ENCODE data around the gene KSR2. TPM values are rescaled to one million over a fixed set of nuclear protein-coding genes. Genes with fewer than 3 reads are reported as not detected.
"Not testable (repeated sequence)": the region's sequence is repeated elsewhere in the genome, so short reads cannot be mapped to it uniquely, and the experiment has no call there.

The KSR2 gene
- total and polyA plus RNA-seq, 4 experiments from 2014 or later, result 0.03 to 0.09 (median 0.06) TPM; not detected in 1

DNA sequence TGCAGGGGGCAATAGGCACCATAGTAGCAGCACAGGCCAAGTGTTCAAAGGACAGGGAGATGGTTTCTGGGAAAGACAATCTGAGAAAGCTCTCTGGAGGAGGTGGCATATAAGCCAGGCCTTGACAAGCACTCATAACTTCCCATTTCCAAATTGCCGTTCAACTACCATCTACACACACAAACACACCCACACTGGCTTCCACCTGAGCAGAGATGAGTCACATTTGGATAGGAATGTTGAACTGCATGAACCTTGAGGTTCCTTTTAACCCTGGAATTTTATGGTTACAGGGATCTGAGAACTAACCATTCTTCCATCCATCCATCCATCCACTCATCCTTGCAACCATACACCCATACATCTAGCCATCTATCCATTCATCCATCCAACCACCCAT, 86.6 kb downstream of the KSR2 start:
- H3K9me3 Mint-ChIP-seq, result peaks cover 0 to 7% (median 0%) of the 10 kb centered on the region in 8 donors
- no peak overlapping the region for H3K27ac Mint-ChIP-seq
- DNase-seq, result no peak
- H3K27me3 Mint-ChIP-seq, result peaks cover 5 to 15% of the 10 kb centered on the region in 2 donors
- no peak overlapping the region for H3K4me3 Mint-ChIP-seq
- Histone ChIP-seq H3K27ac (ENCODE audit: low read depth, low read length) (no peak overlapping the region), H3K4me1 (ENCODE audit: insufficient read depth, low read length) (no peaks in the 10 kb centered on the region), H3K27me3 (ENCODE audit: insufficient read depth, low read length) (no peaks in the 10 kb centered on the region), H3K9me3 (ENCODE audit: control insufficient read depth in 1 of 2, low read length in 2 of 2) (no peaks in the 10 kb centered on the region), H3K4me3 (ENCODE audit: low read length in 2 of 2) (no peak overlapping the region), H3K36me3 (ENCODE audit: insufficient read depth, low read length) (no peaks in the 10 kb centered on the region)
- ChIA-PET POLR2A (ENCODE audit: partially characterized antibody) (no interaction called here), CTCF (ENCODE audit: partially characterized antibody) (interaction anchor here (1.5 kb wide), 1 partner anchor 25 kb away, joined by 3 read pairs; no protein-coding TSS in a partner anchor)
- no peaks in the 10 kb centered on the region for H3K36me3 Mint-ChIP-seq
- intact Hi-C loops (cut with micrococcal nuclease), result no loop called here
- no peaks in the 10 kb centered on the region for H3K4me1 Mint-ChIP-seq

DNA sequence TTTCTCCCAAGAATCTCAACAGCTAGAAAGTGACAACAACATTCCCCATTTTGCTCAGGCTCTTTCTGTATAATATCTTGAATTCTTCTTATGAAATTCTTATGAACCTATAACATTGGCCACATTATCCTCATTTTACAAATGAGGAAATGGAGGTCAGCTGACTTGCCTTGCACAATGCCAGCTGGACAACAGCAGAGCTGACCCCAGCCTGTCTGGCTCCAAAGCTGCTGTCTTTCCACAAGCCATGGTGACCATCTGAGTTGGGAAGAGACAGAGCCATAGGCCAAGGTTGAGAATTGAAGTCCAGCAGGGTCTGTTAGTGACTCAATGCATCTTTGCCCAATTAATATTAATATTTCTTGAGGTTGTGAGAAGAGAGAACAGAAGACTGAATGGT, 87.3 kb downstream of the KSR2 start:
- Histone ChIP-seq H3K4me1 (ENCODE audit: insufficient read depth, low read length) (no peaks in the 10 kb centered on the region), H3K4me3 (ENCODE audit: low read length in 2 of 2) (no peak overlapping the region), H3K36me3 (ENCODE audit: insufficient read depth, low read length) (no peaks in the 10 kb centered on the region), H3K9me3 (ENCODE audit: control insufficient read depth in 1 of 2, low read length in 2 of 2) (no peaks in the 10 kb centered on the region), H3K27me3 (ENCODE audit: insufficient read depth, low read length) (no peaks in the 10 kb centered on the region), H3K27ac (ENCODE audit: low read depth, low read length) (no peak overlapping the region)
- Mint-ChIP-seq H3K27ac (no peak overlapping the region), H3K36me3 (no peaks in the 10 kb centered on the region), H3K4me3 (no peak overlapping the region), H3K27me3 (peaks cover 5 to 15% of the 10 kb centered on the region in 2 donors), H3K4me1 (no peaks in the 10 kb centered on the region), H3K9me3 (peaks cover 0 to 7% (median 0%) of the 10 kb centered on the region in 8 donors)
- no peak for DNase-seq
- intact Hi-C loops (cut with micrococcal nuclease), result no loop called here
- ChIA-PET CTCF (ENCODE audit: partially characterized antibody) (no interaction called here), POLR2A (ENCODE audit: partially characterized antibody) (no interaction called here)

DNA sequence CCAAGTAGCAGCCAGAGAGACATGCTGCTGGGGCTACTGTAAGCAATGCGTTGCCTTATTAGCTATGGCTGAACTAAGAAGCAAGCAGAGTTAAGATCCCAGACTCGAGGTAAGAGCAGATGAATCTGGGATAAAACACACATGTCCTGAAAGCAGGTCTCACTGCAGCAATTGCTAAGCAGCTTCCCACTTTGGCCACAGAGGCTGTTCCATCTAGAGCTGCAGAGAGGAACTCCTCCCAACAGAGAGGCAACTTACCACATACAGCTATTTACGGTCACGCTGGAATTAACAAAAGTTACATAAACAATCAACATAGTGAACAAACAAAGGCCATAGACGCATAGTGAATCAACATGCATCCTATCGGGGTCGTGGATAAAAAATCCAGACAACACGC, 90.2 kb downstream of the KSR2 start:
- peaks cover 7 to 21% of the 10 kb centered on the region in 2 donors for H3K27me3 Mint-ChIP-seq
- DNase-seq, result no peak
- Histone ChIP-seq H3K9me3 (ENCODE audit: control insufficient read depth in 1 of 2, low read length in 2 of 2) (no peaks in the 10 kb centered on the region), H3K27me3 (ENCODE audit: insufficient read depth, low read length) (no peaks in the 10 kb centered on the region), H3K36me3 (ENCODE audit: insufficient read depth, low read length) (no peaks in the 10 kb centered on the region), H3K4me1 (ENCODE audit: insufficient read depth, low read length) (peaks cover 6% of the 10 kb centered on the region), H3K4me3 (ENCODE audit: low read length in 2 of 2) (no peak overlapping the region), H3K27ac (ENCODE audit: low read depth, low read length) (no peak overlapping the region)
- ChIA-PET POLR2A (ENCODE audit: partially characterized antibody) (no interaction called here), CTCF (ENCODE audit: partially characterized antibody) (interaction anchor here (1.8 kb wide), 2 partner anchors 21 to 41 kb away, joined by 4 to 5 read pairs; no protein-coding TSS in a partner anchor)
- H3K36me3 Mint-ChIP-seq, result no peaks in the 10 kb centered on the region
- H3K4me3 Mint-ChIP-seq, result no peak overlapping the region
- H3K9me3 Mint-ChIP-seq, result peaks cover 0 to 7% (median 0%) of the 10 kb centered on the region in 8 donors
- H3K4me1 Mint-ChIP-seq, result peaks cover 6 to 14% (median 10%) of the 10 kb centered on the region in 4 donors
- intact Hi-C loops (cut with micrococcal nuclease), result no loop called here
- peak overlapping the region in 1 of 7 donors; percentile 38 for H3K27ac Mint-ChIP-seq

DNA sequence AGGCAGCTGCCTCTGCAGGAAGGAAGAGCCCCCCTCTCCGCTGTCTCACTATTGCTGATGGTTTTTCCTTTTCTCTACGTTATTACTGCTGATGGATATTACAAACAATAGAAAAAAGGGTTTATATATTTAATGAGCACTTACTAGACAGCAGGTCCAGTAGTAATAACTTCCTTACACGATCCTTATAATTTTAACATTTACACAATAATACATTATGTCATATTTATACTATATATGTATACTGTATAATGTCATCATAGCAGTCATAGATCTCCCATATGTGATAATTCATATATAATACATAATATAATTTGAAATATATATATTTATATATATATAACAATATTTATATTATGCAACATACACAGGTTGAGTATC, 92.4 kb downstream of the KSR2 start:
- ChIA-PET POLR2A (ENCODE audit: partially characterized antibody) (no interaction called here), CTCF (ENCODE audit: partially characterized antibody) (interaction anchor here (3.8 kb wide), 1 partner anchor 18 kb away, joined by 38 read pairs; no protein-coding TSS in a partner anchor)
- peak overlapping the region in 1 of 8 donors; percentile 74 for H3K4me3 Mint-ChIP-seq
- H3K4me1 Mint-ChIP-seq, result peaks cover 6 to 14% (median 10%) of the 10 kb centered on the region in 4 donors
- Histone ChIP-seq H3K4me3 (ENCODE audit: low read length in 2 of 2) (no peak overlapping the region), H3K27ac (ENCODE audit: low read depth, low read length) (no peak overlapping the region), H3K27me3 (ENCODE audit: insufficient read depth, low read length) (no peaks in the 10 kb centered on the region), H3K36me3 (ENCODE audit: insufficient read depth, low read length) (no peaks in the 10 kb centered on the region), H3K9me3 (ENCODE audit: control insufficient read depth in 1 of 2, low read length in 2 of 2) (no peaks in the 10 kb centered on the region), H3K4me1 (ENCODE audit: insufficient read depth, low read length) (peaks cover 6% of the 10 kb centered on the region)
- H3K27ac Mint-ChIP-seq, result peak overlapping the region in 5 of 7 donors; percentile 88 to 96 (median 91)
- intact Hi-C loops (cut with micrococcal nuclease), result no loop called here
- peaks cover 3 to 13% of the 10 kb centered on the region in 2 donors for H3K27me3 Mint-ChIP-seq
- no peak for DNase-seq
- no peaks in the 10 kb centered on the region for H3K9me3 Mint-ChIP-seq
- no peaks in the 10 kb centered on the region for H3K36me3 Mint-ChIP-seq

DNA sequence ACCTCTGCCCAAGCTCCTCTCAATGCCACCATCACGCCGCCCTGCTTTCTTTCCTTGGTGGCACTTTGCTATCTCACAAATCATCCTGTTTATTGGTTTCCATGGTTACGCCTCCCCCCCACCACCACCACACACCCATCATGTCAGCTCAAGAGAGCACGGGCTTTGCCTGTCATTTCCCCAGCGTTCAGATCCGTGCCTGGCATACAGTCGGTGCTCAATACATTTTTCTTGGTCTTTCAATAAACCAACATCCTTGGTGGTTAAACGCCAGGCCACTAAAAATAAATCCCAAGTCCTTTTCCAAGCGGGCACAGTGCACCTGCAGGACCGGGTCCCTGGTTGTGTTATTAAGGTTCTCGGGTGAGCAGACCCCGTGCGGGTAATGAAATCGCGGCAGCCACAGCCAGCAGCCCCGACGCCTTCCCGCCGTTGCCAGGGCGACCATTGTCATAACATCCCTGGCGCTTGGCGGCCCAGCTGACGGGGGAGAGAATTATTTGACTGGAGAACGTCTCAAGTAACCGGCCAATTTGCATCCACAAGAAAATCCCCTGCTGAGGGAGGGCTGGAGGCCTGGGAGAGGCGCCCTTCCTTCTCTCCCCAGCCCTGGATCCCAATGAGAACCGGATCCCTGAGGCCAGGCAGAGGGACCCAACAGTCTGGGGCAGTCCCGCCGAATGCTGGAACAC, 92.9 kb downstream of the KSR2 start:
- H3K4me3 ChIP-seq (ENCODE audit: low read length in 2 of 2), result no peak overlapping the region
- no peaks in the 10 kb centered on the region for H3K9me3 ChIP-seq (ENCODE audit: control insufficient read depth in 1 of 2, low read length in 2 of 2)
- peak overlapping the region; percentile 21 for H3K27ac ChIP-seq (ENCODE audit: low read depth, low read length)
- Mint-ChIP-seq H3K4me3 (peak overlapping the region in 7 of 8 donors; percentile 45 to 81 (median 71)), H3K9me3 (no peaks in the 10 kb centered on the region), H3K27ac (peak overlapping the region; percentile 73 to 96 (median 91)), H3K27me3 (peaks cover 3 to 13% of the 10 kb centered on the region in 2 donors), H3K4me1 (peaks cover 6 to 14% (median 10%) of the 10 kb centered on the region in 4 donors), H3K36me3 (no peaks in the 10 kb centered on the region)
- H3K27me3 ChIP-seq (ENCODE audit: insufficient read depth, low read length), result no peaks in the 10 kb centered on the region
- ChIA-PET CTCF (ENCODE audit: partially characterized antibody) (interaction anchor here (0.6 to 3.8 kb wide), 15 partner anchors 9 to 501 kb away, joined by 3 to 50 read pairs (median 5); partner anchors contain the start of gene SUDS3), POLR2A (ENCODE audit: partially characterized antibody) (interaction anchor here (0.9 to 1.9 kb wide), 4 partner anchors 158 to 500 kb away, joined by 3 to 11 read pairs (median 4); partner anchors contain the start of gene SUDS3)
- DNase-seq, result peak; percentile 56 to 78 (median 70)
- H3K4me1 ChIP-seq (ENCODE audit: insufficient read depth, low read length), result peaks cover 6% of the 10 kb centered on the region
- H3K36me3 ChIP-seq (ENCODE audit: insufficient read depth, low read length), result no peaks in the 10 kb centered on the region
- intact Hi-C loops (cut with micrococcal nuclease), result loop anchor here (1.0 to 2.0 kb wide), 2 partner anchors 158 to 501 kb away; partner anchors contain the start of gene SUDS3

DNA sequence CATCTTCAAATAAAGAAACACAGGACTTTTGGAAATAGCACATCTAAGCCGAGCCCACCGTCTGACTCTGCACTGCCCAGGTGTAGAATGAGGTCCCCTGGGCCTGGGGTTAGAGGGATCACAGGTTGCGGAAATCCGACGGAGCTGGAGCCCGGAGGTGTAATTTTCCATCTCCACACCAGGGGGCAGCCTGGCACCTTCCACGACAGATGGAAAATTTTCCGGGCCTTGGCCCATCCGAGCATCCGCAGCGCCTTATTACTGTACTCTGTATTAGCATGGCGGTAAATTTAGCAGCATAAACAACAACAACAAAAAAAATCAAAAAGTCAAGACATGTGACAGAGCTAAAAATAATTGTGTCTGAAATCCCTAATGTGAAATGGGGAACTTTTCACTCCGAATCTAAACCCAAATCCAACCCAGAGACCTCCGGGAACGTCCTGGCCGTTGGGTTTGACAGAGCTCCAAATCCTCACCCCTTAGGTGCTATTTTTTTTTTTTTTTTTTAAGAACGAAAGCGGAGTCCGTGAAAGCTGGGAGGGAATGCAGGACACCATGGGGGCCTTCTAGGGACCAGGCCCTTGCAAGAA, 93.9 kb downstream of the KSR2 start:
- Histone ChIP-seq H3K27ac (ENCODE audit: low read depth, low read length) (peak overlapping the region; percentile 21), H3K4me1 (ENCODE audit: insufficient read depth, low read length) (peaks cover 6% of the 10 kb centered on the region), H3K4me3 (ENCODE audit: low read length in 2 of 2) (no peak overlapping the region), H3K9me3 (ENCODE audit: control insufficient read depth in 1 of 2, low read length in 2 of 2) (no peaks in the 10 kb centered on the region), H3K27me3 (ENCODE audit: insufficient read depth, low read length) (no peaks in the 10 kb centered on the region), H3K36me3 (ENCODE audit: insufficient read depth, low read length) (no peaks in the 10 kb centered on the region)
- Mint-ChIP-seq H3K36me3 (no peaks in the 10 kb centered on the region), H3K27me3 (peaks cover 3 to 13% of the 10 kb centered on the region in 2 donors), H3K27ac (peak overlapping the region in 6 of 7 donors; percentile 59 to 93 (median 86)), H3K4me1 (peaks cover 6 to 14% (median 10%) of the 10 kb centered on the region in 4 donors), H3K9me3 (no peaks in the 10 kb centered on the region), H3K4me3 (peak overlapping the region in 7 of 8 donors; percentile 27 to 77 (median 54))
- CTCF ChIA-PET (ENCODE audit: partially characterized antibody), result interaction anchor here (0.5 to 3.8 kb wide), 22 partner anchors 9 to 1670 kb away, joined by 3 to 50 read pairs (median 4); partner anchors contain the start of genes RFC5 and SUDS3
- POLR2A ChIA-PET (ENCODE audit: partially characterized antibody), result interaction anchor here (0.9 to 1.9 kb wide), 4 partner anchors 159 to 501 kb away, joined by 3 to 11 read pairs (median 4); partner anchors contain the start of gene SUDS3
- intact Hi-C loops (cut with micrococcal nuclease), result loop anchor here (1.0 to 2.0 kb wide), 3 partner anchors 159 to 502 kb away; partner anchors contain the start of gene SUDS3
- peak; percentile 50 to 67 (median 62) for DNase-seq

DNA sequence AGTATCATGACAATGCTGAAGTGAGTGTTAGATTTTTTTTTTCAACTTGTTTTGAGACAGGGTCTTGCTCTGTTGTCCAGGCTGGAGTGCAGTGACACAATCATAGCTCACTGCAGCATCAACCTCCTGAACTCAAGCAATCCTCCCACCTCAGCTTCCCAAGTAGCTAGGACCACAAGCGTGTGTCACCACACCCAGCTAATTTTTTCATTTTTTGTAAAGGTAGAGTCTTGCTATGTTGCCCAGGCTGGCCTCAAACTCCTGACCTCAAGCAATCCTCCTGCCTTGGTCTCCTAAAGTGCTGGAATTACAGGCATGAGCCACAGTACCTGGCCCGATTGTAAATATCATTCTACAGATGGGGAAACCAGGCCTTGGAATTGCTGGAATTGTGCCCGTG, 94.6 kb downstream of the KSR2 start:
- not testable (repeated sequence) for H3K27ac Mint-ChIP-seq

More for the DNA sequence above, 94.6 kb downstream of the KSR2 start:
- H3K9me3 ChIP-seq (ENCODE audit: control insufficient read depth in 1 of 2, low read length in 2 of 2); H3K9me3 Mint-ChIP-seq; H3K36me3 Mint-ChIP-seq; H3K36me3 ChIP-seq (ENCODE audit: insufficient read depth, low read length); H3K4me1 ChIP-seq (ENCODE audit: insufficient read depth, low read length); H3K27me3 ChIP-seq (ENCODE audit: insufficient read depth, low read length); H3K27ac ChIP-seq (ENCODE audit: low read depth, low read length); H3K4me3 Mint-ChIP-seq; DNase-seq; H3K4me3 ChIP-seq (ENCODE audit: low read length in 2 of 2): not testable (repeated sequence)
- ChIA-PET POLR2A (ENCODE audit: partially characterized antibody) (interaction anchor here (1.9 kb wide), 1 partner anchor 160 kb away, joined by 11 read pairs; no protein-coding TSS in a partner anchor), CTCF (ENCODE audit: partially characterized antibody) (interaction anchor here (0.8 to 3.8 kb wide), 13 partner anchors 9 to 503 kb away, joined by 3 to 50 read pairs (median 6); partner anchors contain the start of genes RFC5 and SUDS3)
- intact Hi-C loops (cut with micrococcal nuclease), result loop anchor here (1.0 to 2.0 kb wide), 2 partner anchors 181 to 503 kb away; partner anchors contain the start of gene SUDS3
- Mint-ChIP-seq H3K27me3 (peaks cover 3 to 13% of the 10 kb centered on the region in 2 donors), H3K4me1 (peaks cover 6 to 14% (median 10%) of the 10 kb centered on the region in 4 donors)

Data from CD4-positive, alpha-beta memory T cell (primary cell).